GM18867 (cell line): Measurements from ENCODE around the gene GOLGA3.
"Not testable (repeated sequence)": the region's sequence is repeated elsewhere in the genome, so short reads cannot be mapped to it uniquely, and the experiment has no call there.

Source experiments
- ATAC-seq: cut with Tn5 transposase; IDR thresholded peaks from one replicate; pipeline ENCODE4 v1.9.1; 2021; ENCODE audit warnings: mild to moderate bottlenecking, moderate library complexity; ENCODE audit not compliant: unreplicated experiment

Gene GOLGA3

GRCh38 chr12:132813443-132813842 is 15.2 kb downstream of the GOLGA3 start:
- ATAC-seq = no peak

- ATAC-seq = no peak
These were observed 15.9 kb downstream of the GOLGA3 start for GRCh38 chr12:132812631-132813305.

GRCh38 chr12:132809391-132809790 is 19.3 kb downstream of the GOLGA3 start:
- ATAC-seq = not testable (repeated sequence)

GRCh38 chr12:132807295-132808092 is 21.2 kb downstream of the GOLGA3 start:
- no peak for ATAC-seq

- ATAC-seq = no peak
These were observed 21.8 kb downstream of the GOLGA3 start for GRCh38 chr12:132806857-132807256.

GRCh38 chr12:132804426-132804861 is 24.2 kb downstream of the GOLGA3 start:
- no peak for ATAC-seq

GRCh38 chr12:132803888-132804287 is 24.8 kb downstream of the GOLGA3 start:
- ATAC-seq = no peak

GRCh38 chr12:132803125-132803524 is 25.5 kb downstream of the GOLGA3 start:
- no peak for ATAC-seq

GRCh38 chr12:132801741-132802140 is 26.9 kb downstream of the GOLGA3 start:
- no peak for ATAC-seq

GRCh38 chr12:132798836-132799235 is 29.8 kb downstream of the GOLGA3 start:
- no peak for ATAC-seq

- no peak for ATAC-seq
These were observed 30.7 kb downstream of the GOLGA3 start for GRCh38 chr12:132797820-132798570.

GRCh38 chr12:132795847-132796246 is 32.8 kb downstream of the GOLGA3 start:
- no peak for ATAC-seq

- not testable (repeated sequence) for ATAC-seq
These were observed 36.7 kb downstream of the GOLGA3 start for GRCh38 chr12:132791940-132792339.

- ATAC-seq = no peak
These were observed 39.6 kb downstream of the GOLGA3 start for GRCh38 chr12:132789099-132789471.

GRCh38 chr12:132788375-132789098 is 40.1 kb downstream of the GOLGA3 start:
- ATAC-seq = no peak

- ATAC-seq = no peak
These were observed 40.8 kb downstream of the GOLGA3 start for GRCh38 chr12:132787877-132788276.

- ATAC-seq = no peak
These were observed 42.5 kb downstream of the GOLGA3 start for GRCh38 chr12:132786192-132786591.

- ATAC-seq = no peak
These were observed 44.1 kb downstream of the GOLGA3 start for GRCh38 chr12:132784580-132784979.

GRCh38 chr12:132783917-132784531 is 44.6 kb downstream of the GOLGA3 start:
- no peak for ATAC-seq

GRCh38 chr12:132781938-132782337 is 46.7 kb downstream of the GOLGA3 start:
- ATAC-seq = no peak
